SK-N-SH treated with all-trans-retinoic acid at 6 μM for 48 hours (cell line): ENCODE measurements around the gene MLPH.

ENCODE experiments used
- ATAC-seq: fragments of 200-7000 bp; cut with Tn5 transposase; 3 replicates; pipeline ENCODE4 v1.9.1; 2020; ENCODE audit warnings: mild to moderate bottlenecking, moderate library complexity
- ARNTL ChIP-seq: fragments of 450-650 bp; formaldehyde crosslinking; IDR thresholded peaks from 2 replicates; pipeline ENCODE4 v1.5.0; 2020; ENCODE audit warnings: low read depth, mild to moderate bottlenecking, moderate library complexity, borderline replicate concordance
- BACH2 ChIP-seq: fragments of 250-450 bp; sonication (Bioruptor Pico); IDR thresholded peaks from 2 replicates; pipeline ENCODE4 v1.9.0; 2021; ENCODE audit warnings: mild to moderate bottlenecking, borderline replicate concordance
- CREB5 ChIP-seq: fragments of 250-450 bp; sonication (Bioruptor Pico); IDR thresholded peaks from 2 replicates; pipeline ENCODE4 v1.5.1; 2020; ENCODE audit warnings: low read depth, mild to moderate bottlenecking, moderate library complexity
- CSDC2 ChIP-seq: fragments of 250-450 bp; sonication (Bioruptor Pico); IDR thresholded peaks from 2 replicates; pipeline ENCODE4 v1.5.0; 2020; ENCODE audit warnings: mild to moderate bottlenecking, moderate library complexity
- CSRNP3 ChIP-seq: fragments of 250-450 bp; sonication (Bioruptor Pico); IDR thresholded peaks from 2 replicates; pipeline ENCODE4 v1.5.1; 2021; ENCODE audit warnings: mild to moderate bottlenecking, moderate library complexity
- ESRRG ChIP-seq: fragments of 250-450 bp; sonication (Bioruptor Pico); IDR thresholded peaks from 2 replicates; pipeline ENCODE4 v1.6.1; 2021; ENCODE audit warnings: mild to moderate bottlenecking
- GLIS3 ChIP-seq: fragments of 250-450 bp; sonication (Bioruptor Pico); IDR thresholded peaks from 2 replicates; pipeline ENCODE4 v1.5.0; 2020; ENCODE audit warnings: mild to moderate bottlenecking, moderate library complexity
- ISL1 ChIP-seq: fragments of 250-450 bp; sonication (Bioruptor Pico); IDR thresholded peaks from 2 replicates; pipeline ENCODE4 v2.1.2; 2022; ENCODE audit warnings: mild to moderate bottlenecking, moderate library complexity
- OSR1 ChIP-seq: fragments of 250-450 bp; sonication (Bioruptor Pico); IDR thresholded peaks from 2 replicates; pipeline ENCODE4 v1.8.0; 2022; ENCODE audit warnings: moderate library complexity, mild to moderate bottlenecking, inconsistent platforms
- PATZ1 ChIP-seq: fragments of 250-450 bp; sonication (Bioruptor Pico); IDR thresholded peaks from 2 replicates; pipeline ENCODE4 v1.8.0; 2020; ENCODE audit warnings: mild to moderate bottlenecking, moderate library complexity, borderline replicate concordance
- POU6F1 ChIP-seq: fragments of 250-450 bp; sonication (Bioruptor Pico); IDR thresholded peaks from 2 replicates; pipeline ENCODE4 v1.8.0; 2021; ENCODE audit warnings: low read depth, mild to moderate bottlenecking, moderate library complexity, borderline replicate concordance
- PPARA ChIP-seq: fragments of 250-450 bp; sonication (Bioruptor Pico); IDR thresholded peaks from 2 replicates; pipeline ENCODE4 v1.5.0; 2020; ENCODE audit warnings: mild to moderate bottlenecking, borderline replicate concordance
- RARB ChIP-seq: fragments of 250-450 bp; sonication (Bioruptor Pico); IDR thresholded peaks from 2 replicates; pipeline ENCODE4 v1.8.0; 2021; ENCODE audit warnings: mild to moderate bottlenecking, moderate library complexity
- SNAI2 ChIP-seq: fragments of 250-450 bp; sonication (Bioruptor Pico); IDR thresholded peaks from 2 replicates; pipeline ENCODE4 v1.5.0; 2020; ENCODE audit warnings: mild to moderate bottlenecking, moderate library complexity
- TCF4 ChIP-seq: fragments of 250-450 bp; sonication (Bioruptor Pico); IDR thresholded peaks from 2 replicates; pipeline ENCODE4 v1.8.0; 2021; ENCODE audit warnings: mild to moderate bottlenecking, moderate library complexity, borderline replicate concordance
- TOX ChIP-seq: fragments of 250-450 bp; sonication (Bioruptor Pico); IDR thresholded peaks from 2 replicates; pipeline ENCODE4 v1.8.0; 2021; ENCODE audit warnings: mild to moderate bottlenecking, moderate library complexity, borderline replicate concordance
- ZC3H10 ChIP-seq: fragments of 250-450 bp; sonication (Bioruptor Pico); IDR thresholded peaks from 2 replicates; pipeline ENCODE4 v1.5.1; 2021; ENCODE audit warnings: mild to moderate bottlenecking, moderate library complexity
- ZFP30 ChIP-seq: fragments of 450-650 bp; formaldehyde crosslinking; IDR thresholded peaks from 2 replicates; pipeline ENCODE4 v1.5.0; 2022; ENCODE audit warnings: mild to moderate bottlenecking, moderate library complexity
- ZNF565 ChIP-seq: fragments of 450-650 bp; formaldehyde crosslinking; conservative IDR thresholded peaks from 2 replicates; pipeline ENCODE4 v1.5.0; 2020; ENCODE audit warnings: low read depth, mild to moderate bottlenecking, moderate library complexity
- ZNF70 ChIP-seq: fragments of 450-650 bp; formaldehyde crosslinking; IDR thresholded peaks from 2 replicates; pipeline ENCODE4 v1.5.0; 2020; ENCODE audit warnings: mild to moderate bottlenecking, moderate library complexity
- ZNF8 ChIP-seq: fragments of 450-650 bp; formaldehyde crosslinking; IDR thresholded peaks from 2 replicates; pipeline ENCODE4 v1.5.0; 2020; ENCODE audit warnings: mild to moderate bottlenecking, moderate library complexity

Gene MLPH

GRCh38 chr2:237583385-237584295 is 96.6 kb downstream of the MLPH start:
- no peak for ATAC-seq
- TF ChIP-seq PATZ1 (CRISPR knock-in tag) = no peak
- no peak for TF ChIP-seq RARB (CRISPR knock-in tag)
- TF ChIP-seq CREB5 (CRISPR knock-in tag) = no peak
- TF ChIP-seq ZNF8 (CRISPR knock-in tag) = no peak
- TF ChIP-seq ZNF70 (CRISPR knock-in tag) = no peak
- no peak for TF ChIP-seq ZC3H10 (CRISPR knock-in tag)

- ATAC-seq = no peak
- no peak for TF ChIP-seq ARNTL (CRISPR knock-in tag)
- no peak for TF ChIP-seq CSRNP3 (CRISPR knock-in tag)
- TF ChIP-seq CSDC2 (CRISPR knock-in tag) = no peak
- TF ChIP-seq SNAI2 (CRISPR knock-in tag) = no peak
- TF ChIP-seq, all 23 proteins: peak for 0
These were observed 98.7 kb downstream of the MLPH start for GRCh38 chr2:237585590-237586221.

- TF ChIP-seq GLIS3 (CRISPR knock-in tag) (no peak), ZNF70 (CRISPR knock-in tag) (no peak), CSDC2 (CRISPR knock-in tag) (no peak), PATZ1 (CRISPR knock-in tag) (no peak), PPARA (no peak), POU6F1 (CRISPR knock-in tag) (no peak), TCF4 (CRISPR knock-in tag) (no peak), ZC3H10 (CRISPR knock-in tag) (no peak), OSR1 (CRISPR knock-in tag) (no peak), ISL1 (CRISPR knock-in tag) (no peak), CSRNP3 (CRISPR knock-in tag) (no peak), ZNF8 (CRISPR knock-in tag) (no peak), ZFP30 (no peak), TOX (CRISPR knock-in tag) (no peak), ZNF565 (CRISPR knock-in tag) (no peak), BACH2 (CRISPR knock-in tag) (no peak), SNAI2 (CRISPR knock-in tag) (no peak), CREB5 (CRISPR knock-in tag) (no peak), ARNTL (CRISPR knock-in tag) (no peak), ESRRG (CRISPR knock-in tag) (no peak)
- ATAC-seq = no peak
These were observed 101.1 kb downstream of the MLPH start for GRCh38 chr2:237588044-237588696.
